Measurements from ENCODE around the gene ATXN10.
"Not testable (repeated sequence)": the region's sequence is repeated elsewhere in the genome, so short reads cannot be mapped to it uniquely, and the experiment has no call there.

ATXN10 gene

DNA sequence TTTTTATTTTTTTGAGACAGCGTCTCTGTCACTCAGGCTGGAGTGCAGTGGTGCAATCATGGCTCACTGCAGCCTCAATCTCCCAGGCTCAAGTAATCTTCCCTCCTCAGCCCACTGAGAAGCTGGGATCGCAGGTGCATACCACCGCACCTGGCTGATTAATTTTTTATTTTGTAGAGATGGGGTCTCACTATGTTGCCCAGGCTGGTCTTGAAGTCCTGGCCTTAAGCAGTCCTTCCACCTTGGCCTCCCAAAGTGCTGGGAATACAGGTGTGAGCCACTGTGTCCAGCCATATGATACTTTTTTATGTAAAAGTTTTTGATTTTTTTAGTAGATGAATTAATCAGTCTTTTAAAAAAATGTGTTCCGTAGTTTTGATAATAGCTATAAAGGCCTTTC, 42.8 kb downstream of the ATXN10 start:
- DNase-seq = not testable (repeated sequence)

GRCh38 chr22:45717789-45718188, 46.2 kb downstream of the ATXN10 start:
- no peak for DNase-seq

DNA sequence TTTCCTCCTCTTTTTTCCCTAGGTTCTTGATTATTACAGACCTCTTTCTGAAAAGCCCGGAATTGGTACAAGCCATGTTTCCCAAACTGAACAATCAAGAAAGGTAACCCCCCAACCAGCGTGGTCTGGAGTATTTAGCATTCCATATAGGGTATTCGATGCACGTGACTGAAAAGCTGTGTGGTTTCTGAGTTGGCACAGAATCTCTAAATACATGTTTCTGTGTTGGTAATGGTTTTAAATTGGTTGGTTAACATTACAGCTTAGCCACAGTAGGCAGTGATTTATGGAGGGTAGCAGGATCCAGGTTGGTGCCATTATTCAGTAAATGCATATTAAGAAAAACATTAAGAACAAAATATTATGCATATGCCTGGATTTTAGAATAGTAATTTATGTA, 46.8 kb downstream of the ATXN10 start:
- no peak for DNase-seq

GRCh38 chr22:45720839-45721378, 49.3 kb downstream of the ATXN10 start:
- DNase-seq = no peak

DNA sequence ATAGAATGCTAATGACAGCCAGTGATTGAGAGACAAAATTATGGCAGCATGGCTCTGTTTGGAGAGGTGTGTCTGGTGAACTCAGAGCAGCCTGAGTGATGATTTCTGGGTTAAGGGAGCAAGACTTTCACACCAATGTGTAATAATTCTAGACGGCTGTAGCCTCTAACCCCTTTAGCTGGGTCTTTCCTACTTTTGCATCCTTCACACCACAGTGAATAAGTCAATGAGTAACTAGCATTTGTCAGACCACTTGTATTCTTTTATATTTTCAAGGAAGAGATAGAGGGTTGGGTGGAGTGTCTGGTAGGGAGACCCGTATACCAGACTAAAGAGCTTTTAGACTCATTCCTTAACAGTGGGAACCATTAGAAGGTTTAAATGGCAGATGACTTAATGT, 50.4 kb downstream of the ATXN10 start:
- no peak for DNase-seq

DNA sequence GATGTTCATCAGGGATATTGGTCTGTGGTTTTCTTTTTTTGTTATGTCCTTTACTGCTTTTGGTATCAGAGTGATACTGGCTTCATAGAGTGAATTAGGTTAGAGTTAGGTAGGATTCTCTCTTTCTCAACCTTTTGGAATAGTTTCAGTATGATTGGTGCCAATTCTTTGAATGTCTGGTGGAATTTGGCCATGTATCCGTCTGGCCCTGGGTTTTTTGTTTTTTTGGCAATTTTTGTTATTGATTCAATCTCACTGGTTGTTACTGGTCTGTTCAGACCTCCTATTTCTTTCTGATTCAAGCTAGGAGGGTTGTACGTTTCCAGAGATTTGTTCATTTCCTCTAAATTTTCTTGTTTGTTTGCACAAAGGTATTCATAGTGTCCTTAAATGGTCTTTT, 54.4 kb downstream of the ATXN10 start:
- no peak for DNase-seq

DNA sequence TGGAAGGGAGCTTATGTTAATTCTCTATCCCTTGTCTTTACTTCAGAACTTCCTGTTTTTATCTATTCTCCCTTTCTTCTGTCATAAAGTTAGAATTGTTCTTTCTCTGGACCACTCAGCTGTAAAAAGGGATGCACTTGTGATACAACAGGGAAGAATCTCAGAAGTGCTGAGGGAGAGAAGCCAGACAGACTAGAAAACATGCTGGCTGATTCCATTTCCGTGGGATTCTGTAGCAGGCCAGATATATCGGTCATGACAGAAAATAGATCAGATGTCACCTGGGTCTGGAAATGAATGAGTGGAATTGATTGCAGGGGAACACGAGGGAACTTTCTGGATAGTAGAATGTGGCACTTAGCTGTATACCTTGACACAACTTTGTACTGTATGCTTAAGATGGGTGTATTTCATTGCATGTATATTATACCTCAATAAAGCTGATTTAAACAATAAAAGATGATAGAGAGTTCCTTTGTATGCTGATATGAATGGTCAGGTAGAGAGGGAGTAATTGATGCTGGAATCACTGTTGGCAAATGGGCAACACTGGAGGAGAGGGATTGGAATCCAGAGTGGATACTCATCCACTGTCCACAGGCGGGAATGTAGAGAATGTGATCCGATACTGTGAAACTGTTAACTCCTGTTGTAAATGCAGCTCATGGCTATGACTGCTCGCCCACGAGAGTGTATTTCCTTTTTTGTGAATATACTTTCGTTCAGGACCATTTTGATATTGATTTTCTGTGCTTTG, 59.6 kb downstream of the ATXN10 start:
- no peak for DNase-seq

DNA sequence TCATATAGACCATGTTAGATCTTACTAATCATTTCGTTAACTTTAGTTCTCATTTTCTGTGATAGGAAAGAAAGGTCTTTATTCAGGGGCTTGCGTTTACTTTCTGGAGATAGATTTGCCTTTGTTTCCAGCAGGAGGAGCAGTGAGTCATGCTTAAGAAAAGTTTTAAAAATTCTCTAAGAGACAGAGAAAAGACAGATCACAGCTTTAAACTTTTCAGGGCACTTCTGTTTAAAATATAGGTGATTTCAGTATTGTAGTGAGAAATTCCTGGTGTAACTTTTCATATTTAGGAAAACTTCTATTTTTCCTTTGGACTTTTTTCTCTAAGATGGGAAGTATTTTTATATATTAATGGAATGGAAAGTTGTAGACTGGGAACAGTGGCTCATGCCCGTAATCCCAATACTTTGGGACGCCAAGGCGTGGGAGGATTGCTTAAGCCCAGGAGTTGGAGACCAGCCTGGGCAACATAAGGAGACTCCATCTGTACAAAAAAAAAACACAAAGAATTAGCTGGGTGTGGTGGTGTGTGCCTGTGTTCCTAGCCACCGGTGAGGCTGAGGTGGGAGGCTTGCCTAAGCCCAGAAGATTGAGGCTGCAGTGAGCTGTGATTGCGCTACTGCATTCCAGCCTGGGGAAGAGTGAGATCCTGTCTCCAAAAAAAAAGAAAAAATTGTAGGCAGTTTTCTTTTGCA, 60.3 kb downstream of the ATXN10 start:
- no peak for DNase-seq

- DNase-seq = no peak
These were observed 63.6 kb downstream of the ATXN10 start for GRCh38 chr22:45735273-45735672.

DNA sequence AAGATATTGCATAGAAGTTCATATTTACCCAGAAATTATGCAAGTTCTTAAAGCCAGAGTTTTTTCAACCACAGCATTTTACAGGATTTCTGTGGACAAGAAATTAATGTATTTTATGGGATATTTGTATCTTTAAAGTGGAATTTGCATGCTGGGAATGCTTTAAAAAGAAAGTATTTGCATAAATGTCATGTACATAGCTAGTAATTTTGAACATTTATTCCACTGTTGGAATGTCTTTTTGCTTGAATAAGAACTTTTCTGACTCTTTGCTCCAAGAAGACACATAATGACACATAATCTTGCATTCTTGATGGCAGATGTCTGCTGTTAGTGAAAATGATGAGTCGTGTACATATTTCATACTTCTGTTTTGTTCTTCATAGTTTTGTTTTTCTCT, 66.6 kb downstream of the ATXN10 start:
- no peak for DNase-seq

GRCh38 chr22:45740236-45740635, 68.6 kb downstream of the ATXN10 start:
- DNase-seq = no peak

DNA sequence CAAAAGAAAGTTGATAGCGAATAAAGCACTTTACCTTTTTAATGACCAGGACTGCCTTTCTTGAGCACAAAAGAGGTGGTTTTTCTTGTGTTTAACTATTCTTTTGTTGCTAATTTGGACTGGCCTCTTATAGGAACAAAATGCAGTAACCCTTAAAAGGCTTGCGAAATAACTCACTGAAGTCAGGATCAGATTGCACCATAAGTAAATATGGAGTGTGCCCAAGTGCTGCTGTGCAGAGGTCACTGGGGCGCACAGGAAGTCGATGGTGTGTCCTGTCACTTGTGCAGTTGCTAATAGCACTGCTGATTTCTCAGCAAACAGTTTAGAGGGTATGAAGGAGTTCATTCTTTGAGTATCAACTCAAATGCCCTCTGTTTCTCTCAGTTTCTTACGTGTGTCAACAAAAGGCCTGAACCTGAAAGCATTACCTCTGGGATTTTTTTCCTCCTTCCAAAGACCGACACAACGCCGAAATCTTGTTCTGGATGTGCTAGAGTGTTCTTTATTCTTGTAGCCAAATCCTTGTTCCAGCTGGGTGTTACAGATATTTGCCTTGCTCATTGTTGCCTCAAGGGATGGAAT, 71.3 kb downstream of the ATXN10 start:
- DNase-seq = no peak

GRCh38 chr22:45743687-45744086, 72.1 kb downstream of the ATXN10 start:
- no peak for DNase-seq

DNA sequence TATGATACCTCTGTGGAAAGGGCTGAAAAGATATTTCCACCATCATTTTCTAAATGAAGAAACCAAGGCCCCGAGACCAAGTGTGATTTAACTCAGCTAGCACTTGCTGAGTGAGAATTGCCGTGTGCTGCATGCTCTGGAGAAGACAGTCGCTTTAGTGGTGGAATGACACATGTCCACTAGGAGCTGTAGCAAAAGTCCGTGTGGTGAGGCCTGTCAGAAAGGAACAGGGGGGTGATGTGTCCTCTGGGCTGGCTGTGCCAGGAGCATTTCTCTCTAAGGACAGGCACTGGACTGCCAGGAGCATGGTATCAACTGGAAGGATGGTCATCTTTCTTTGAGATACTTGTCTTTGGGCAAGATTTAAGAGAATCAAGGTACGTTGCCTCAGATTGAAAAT, 72.8 kb downstream of the ATXN10 start:
- DNase-seq = no peak

GRCh38 chr22:45750626-45751025, 79.0 kb downstream of the ATXN10 start:
- no peak for DNase-seq

DNA sequence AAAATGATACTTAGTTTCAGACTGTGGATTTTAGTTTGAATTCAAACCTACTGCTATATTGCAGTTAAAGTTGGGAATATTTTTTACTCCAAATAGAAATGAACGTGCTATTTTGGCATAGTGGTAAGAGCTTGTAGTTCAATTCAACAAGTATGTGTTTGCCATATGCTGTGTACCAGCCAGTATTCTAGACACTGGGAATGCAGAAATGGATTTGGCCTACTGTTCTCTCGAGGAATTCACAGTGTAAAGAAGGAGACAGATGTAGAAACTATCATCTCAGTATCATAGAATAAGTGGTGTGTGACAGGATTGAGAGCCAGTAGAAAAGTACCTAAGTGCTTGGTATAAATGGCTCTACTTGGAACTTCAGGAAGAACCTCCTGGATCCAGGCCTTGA, 80.4 kb downstream of the ATXN10 start:
- DNase-seq = no peak

DNA sequence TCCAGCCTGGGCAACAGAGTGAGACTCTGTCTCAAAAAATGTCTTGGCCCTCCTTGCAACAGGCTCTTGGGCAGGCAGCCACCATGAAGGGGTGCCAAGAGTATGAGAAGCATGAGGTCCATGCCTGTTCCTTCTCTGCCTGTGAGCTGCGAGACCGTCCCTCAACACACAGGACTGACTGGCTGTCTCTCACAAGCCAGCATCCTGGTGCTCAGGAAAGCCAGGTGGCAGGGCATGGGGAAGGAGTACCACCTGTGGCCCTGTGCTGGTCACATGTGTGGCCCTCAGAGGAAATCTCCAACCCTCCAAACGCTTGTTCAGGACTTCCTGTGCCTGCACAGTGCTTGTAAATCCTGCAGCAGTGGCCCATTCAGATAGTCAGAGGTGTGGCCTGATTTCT, 83.2 kb downstream of the ATXN10 start:
- DNase-seq = no peak

DNA sequence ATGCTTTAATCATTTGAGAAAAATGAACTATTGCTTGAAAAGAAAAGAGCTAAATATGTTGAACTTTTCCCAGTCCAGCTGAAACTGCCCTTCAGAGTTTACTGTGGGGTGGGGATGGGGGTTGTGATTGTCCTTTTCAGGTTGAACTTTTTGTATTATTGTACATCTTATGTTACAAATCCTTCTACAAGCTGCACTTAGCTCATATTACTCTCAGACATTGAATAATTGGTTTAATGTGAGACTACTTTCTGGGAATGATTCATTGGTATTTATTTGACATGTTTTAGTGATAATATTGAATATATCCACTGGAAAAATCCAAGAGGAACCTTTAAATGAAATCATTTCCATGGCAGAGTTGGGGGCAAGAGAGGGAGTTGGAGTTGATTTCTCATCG, 84.9 kb downstream of the ATXN10 start:
- DNase-seq = no peak

- DNase-seq = no peak
These were observed 85.4 kb downstream of the ATXN10 start for GRCh38 chr22:45757068-45757467.

- DNase-seq = no peak
These were observed 86.3 kb downstream of the ATXN10 start for GRCh38 chr22:45757936-45758335.

- no peak for DNase-seq
These were observed 87.0 kb downstream of the ATXN10 start for GRCh38 chr22:45758603-45759002.

- DNase-seq = no peak
These were observed 89.0 kb downstream of the ATXN10 start for GRCh38 chr22:45760682-45761081.

- DNase-seq = no peak
These were observed 91.1 kb downstream of the ATXN10 start for GRCh38 chr22:45762545-45763235.

All from central memory CD4-positive, alpha-beta T cell (primary cell).